Esophagus muscularis mucosa (tissue), 4 donors: ENCODE measurements around the gene PITPNM1. TPM values are rescaled to one million over a fixed set of nuclear protein-coding genes. Genes with fewer than 3 reads are reported as not detected.

Experiments
- DNase-seq: peaks from one replicate; pipeline ENCODE4 v3.0.0-alpha.2; 2017; ENCODE audit errors: extremely low spot score
- H3K27ac ChIP-seq, 4 donors: fragments of 200-600 bp; sonication (generic); replicated peaks in 1 of 4; 1 replicate in 3 of 4; 2 replicates in 1 of 4; pipeline ENCODE4 v1.5.1; 2016 to 2019; ENCODE audit warnings: mild to moderate bottlenecking in 1 of 4
- H3K27me3 ChIP-seq, 4 donors: fragments of 200-600 bp; sonication (generic); one replicate each; pipeline versions ENCODE4 v1.5.1 to v1.6.0; 2016 to 2019
- H3K36me3 ChIP-seq, 4 donors: fragments of 200-600 bp; sonication (generic); one replicate each; pipeline ENCODE4 v1.5.1; 2016 to 2019
- H3K4me1 ChIP-seq, 4 donors: fragments of 200-600 bp; sonication (generic); one replicate each; pipeline ENCODE4 v1.5.1; 2016 to 2019
- H3K4me3 ChIP-seq, 4 donors: fragments of 200-600 bp; sonication (generic); 1 replicate in 2 of 4; 2 replicates in 2 of 4; pipeline ENCODE4 v1.5.1; 2016 to 2019; ENCODE audit warnings: mild to moderate bottlenecking in 4 of 4, moderate library complexity in 1 of 4
- H3K9me3 ChIP-seq, 4 donors: fragments of 200-600 bp; sonication (generic); 1 replicate in 3 of 4; 2 replicates in 1 of 4; pipeline ENCODE4 v1.5.1; 2016 to 2019
- CTCF ChIP-seq, 3 experiments: fragments of 200-600 bp in 2 of 3; fragments of 450-650 bp in 1 of 3; sonication (generic) in 2 of 3; IDR thresholded peaks; one replicate each; pipeline ENCODE4 v1.5.1; 2017 to 2019; ENCODE audit warnings: antibody characterized with exemption in 3 of 3, mild to moderate bottlenecking in 2 of 3, moderate library complexity in 1 of 3
- EP300 ChIP-seq: sonication (generic); formaldehyde crosslinking; IDR thresholded peaks from one replicate; pipeline ENCODE4 v1.6.1; 2017; ENCODE audit warnings: antibody characterized with exemption
- POLR2A ChIP-seq: fragments of 450-650 bp; IDR thresholded peaks from one replicate; pipeline ENCODE4 v1.6.1; 2017; ENCODE audit warnings: antibody characterized with exemption, moderate library complexity, mild to moderate bottlenecking, low read depth
- POLR2AphosphoS5 ChIP-seq, 2 donors: sonication (generic); formaldehyde crosslinking; IDR thresholded peaks; one replicate each; pipeline ENCODE4 v1.6.1; 2017; ENCODE audit warnings: antibody characterized with exemption in 2 of 2
- WGBS: methylation state at CpG from one replicate; pipeline ENCODE4 v1.1.5; 2018; 5-methylcytosine and 5-hydroxymethylcytosine counted together
- intact Hi-C: fragments of 100-400 bp; cut with DNase I; formaldehyde crosslinking; loops from one replicate; pipeline ENCODE4 v1.15.1; 2023
- total RNA-seq, 4 donors: library from RNA; depleted of rRNA; stranded (reverse); fragments of >200 nt; gene quantifications; one replicate each; pipeline versions ENCODE4 v1.1.0 to v1.2.1, GENCODE V29; 2016

PITPNM1 gene
- total RNA-seq, 4 donors from 2014 or later, result 11.6 to 23.6 (median 15.3) TPM

GRCh38 chr11:67534070-67534679, 29.0 kb upstream of the PITPNM1 start:
- Histone ChIP-seq H3K9me3 (no peaks in the 10 kb centered on the region), H3K4me1 (no peaks in the 10 kb centered on the region), H3K36me3 (no peaks in the 10 kb centered on the region), H3K27ac (no peak overlapping the region), H3K27me3 (peaks cover 0 to 3% (median 0%) of the 10 kb centered on the region in 4 donors), H3K4me3 (no peak overlapping the region)
- DNase-seq, result no peak
- WGBS, result 36% methylated on average over 4 of the region's 4 CpGs
- intact Hi-C loops, result no loop called here
- TF ChIP-seq EP300, result no peak
- no peak for TF ChIP-seq POLR2AphosphoS5 (IDR thresholded peaks at IDR 0.05)
- no peak for TF ChIP-seq POLR2A
- TF ChIP-seq CTCF (IDR thresholded peaks at IDR 0.05), result no peak

- intact Hi-C loops, result no loop called here
- no peak overlapping the region for H3K27ac ChIP-seq
These were observed 27.7 kb upstream of the PITPNM1 start for GRCh38 chr11:67532889-67533288.

GRCh38 chr11:67530282-67530592, 25.1 kb upstream of the PITPNM1 start:
- no peaks in the 10 kb centered on the region for H3K9me3 ChIP-seq
- no peaks in the 10 kb centered on the region for H3K4me1 ChIP-seq
- intact Hi-C loops, result no loop called here
- no peak for DNase-seq
- TF ChIP-seq CTCF (IDR thresholded peaks at IDR 0.05) (no peak), EP300 (no peak), POLR2AphosphoS5 (IDR thresholded peaks at IDR 0.05) (no peak), POLR2A (no peak)
- H3K4me3 ChIP-seq, result no peak overlapping the region
- peaks cover 0 to 6% (median 0%) of the 10 kb centered on the region in 4 donors for H3K27me3 ChIP-seq
- no peaks in the 10 kb centered on the region for H3K36me3 ChIP-seq
- H3K27ac ChIP-seq, result no peak overlapping the region
- WGBS, result 92% methylated on average over 2 of the region's 5 CpGs

More at GRCh38 chr11:67532889-67533288, 27.7 kb upstream of the PITPNM1 start:
- Histone ChIP-seq H3K36me3 (no peaks in the 10 kb centered on the region), H3K9me3 (no peaks in the 10 kb centered on the region), H3K4me1 (no peaks in the 10 kb centered on the region), H3K4me3 (no peak overlapping the region), H3K27me3 (peaks cover 0 to 3% (median 0%) of the 10 kb centered on the region in 4 donors)
- TF ChIP-seq POLR2A (no peak), EP300 (no peak), CTCF (IDR thresholded peaks at IDR 0.05) (no peak), POLR2AphosphoS5 (IDR thresholded peaks at IDR 0.05) (no peak)
- no peak for DNase-seq
- 72% methylated on average over 2 of the region's 2 CpGs for WGBS

- H3K36me3 ChIP-seq, result no peaks in the 10 kb centered on the region
- no peak for DNase-seq
- H3K9me3 ChIP-seq, result no peaks in the 10 kb centered on the region
- 89% methylated on average over 4 of the region's 4 CpGs for WGBS
- H3K4me1 ChIP-seq, result no peaks in the 10 kb centered on the region
- H3K27ac ChIP-seq, result no peak overlapping the region
- no peak overlapping the region for H3K4me3 ChIP-seq
- intact Hi-C loops, result no loop called here
- no peak for TF ChIP-seq POLR2AphosphoS5 (IDR thresholded peaks at IDR 0.05)
- TF ChIP-seq CTCF (IDR thresholded peaks at IDR 0.05), result no peak
- no peak for TF ChIP-seq POLR2A
- TF ChIP-seq EP300, result no peak
- H3K27me3 ChIP-seq, result peaks cover 0 to 22% (median 0%) of the 10 kb centered on the region in 4 donors
These were observed 23.2 kb upstream of the PITPNM1 start for GRCh38 chr11:67528376-67528775.
